ENCODE data around the gene ICAM4.

Gene ICAM4

DNA sequence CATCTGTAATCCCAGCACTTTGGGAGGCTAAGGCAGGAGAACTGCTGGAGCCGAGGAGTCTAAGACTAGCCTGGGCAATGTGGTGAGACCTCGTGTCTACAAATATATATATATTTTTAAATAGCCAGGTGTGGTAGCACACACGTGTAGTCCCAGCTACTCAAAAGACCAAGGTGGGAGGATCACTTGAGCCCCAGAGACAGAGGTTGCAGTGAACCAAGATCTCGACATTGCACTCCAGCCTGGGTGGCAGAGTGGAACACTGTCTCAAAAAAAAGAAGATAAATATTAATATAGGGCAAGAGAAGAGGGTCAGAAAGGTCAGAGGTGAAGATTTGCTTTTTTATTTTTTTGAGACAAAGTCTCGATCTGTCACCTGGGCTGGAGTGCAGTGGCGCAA is 40.2 kb upstream of the ICAM4 start:
- in situ Hi-C loops (cut with MboI; ENCODE audit: low pct_unique_long_range_greater_than_20kb, low sequenced_read_pairs, unreplicated experiment): no loop called here
- TF ChIP-seq, protein P1, sequence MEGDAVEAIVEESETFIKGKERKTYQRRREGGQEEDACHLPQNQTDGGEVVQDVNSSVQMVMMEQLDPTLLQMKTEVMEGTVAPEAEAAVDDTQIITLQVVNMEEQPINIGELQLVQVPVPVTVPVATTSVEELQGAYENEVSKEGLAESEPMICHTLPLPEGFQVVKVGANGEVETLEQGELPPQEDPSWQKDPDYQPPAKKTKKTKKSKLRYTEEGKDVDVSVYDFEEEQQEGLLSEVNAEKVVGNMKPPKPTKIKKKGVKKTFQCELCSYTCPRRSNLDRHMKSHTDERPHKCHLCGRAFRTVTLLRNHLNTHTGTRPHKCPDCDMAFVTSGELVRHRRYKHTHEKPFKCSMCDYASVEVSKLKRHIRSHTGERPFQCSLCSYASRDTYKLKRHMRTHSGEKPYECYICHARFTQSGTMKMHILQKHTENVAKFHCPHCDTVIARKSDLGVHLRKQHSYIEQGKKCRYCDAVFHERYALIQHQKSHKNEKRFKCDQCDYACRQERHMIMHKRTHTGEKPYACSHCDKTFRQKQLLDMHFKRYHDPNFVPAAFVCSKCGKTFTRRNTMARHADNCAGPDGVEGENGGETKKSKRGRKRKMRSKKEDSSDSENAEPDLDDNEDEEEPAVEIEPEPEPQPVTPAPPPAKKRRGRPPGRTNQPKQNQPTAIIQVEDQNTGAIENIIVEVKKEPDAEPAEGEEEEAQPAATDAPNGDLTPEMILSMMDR (IDR thresholded peaks at IDR 0.05; ENCODE audit: extremely low read depth, insufficient read depth, missing control alignments): no peak
- no peak for DNase-seq (ENCODE audit: low spot score)

GRCh38 chr19:10251792-10252694 is 34.7 kb upstream of the ICAM4 start, which contains the start of gene MRPL4:
Gene MRPL4, plus strand, starts transcription at chr19:10252214. Its CDS starts 40 bp downstream, at chr19:10252254.
- TF ChIP-seq, protein P1 (IDR thresholded peaks at IDR 0.05; ENCODE audit: extremely low read depth, insufficient read depth, missing control alignments): no peak
- in situ Hi-C loops (cut with MboI; ENCODE audit: low pct_unique_long_range_greater_than_20kb, low sequenced_read_pairs, unreplicated experiment): loop anchor here (25.0 kb wide), 1 partner anchor 315 kb away; the partner anchor contains the start of gene OLFM2
- peak; percentile 95 for DNase-seq (ENCODE audit: low spot score)

DNA sequence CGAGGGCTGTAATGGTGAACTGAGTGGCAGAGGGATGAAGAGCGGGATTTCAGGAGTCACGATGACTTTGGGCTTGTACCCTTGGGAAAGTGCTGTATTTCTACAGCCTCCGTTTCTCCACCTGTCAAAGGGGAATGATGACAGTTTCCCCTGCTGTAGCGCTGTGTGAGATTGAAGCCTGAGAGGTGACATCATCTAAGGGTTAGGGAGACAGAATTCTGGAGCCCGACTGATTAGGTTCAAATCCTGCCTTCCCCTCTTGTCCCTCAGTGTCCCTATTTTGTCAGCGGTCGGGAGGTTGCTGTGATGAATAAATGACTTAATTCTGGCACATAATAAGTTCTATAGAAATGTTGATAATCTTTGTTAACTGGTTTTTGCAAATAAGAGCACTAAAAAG is 34.0 kb upstream of the ICAM4 start:
- no peak for DNase-seq (ENCODE audit: low spot score)
- TF ChIP-seq, protein P1 (IDR thresholded peaks at IDR 0.05; ENCODE audit: extremely low read depth, insufficient read depth, missing control alignments): no peak
- in situ Hi-C loops (cut with MboI; ENCODE audit: low pct_unique_long_range_greater_than_20kb, low sequenced_read_pairs, unreplicated experiment): loop anchor here (25.0 kb wide), 1 partner anchor 315 kb away; the partner anchor contains the start of gene OLFM2

GRCh38 chr19:10254244-10254643 is 32.5 kb upstream of the ICAM4 start:
- in situ Hi-C loops (cut with MboI; ENCODE audit: low pct_unique_long_range_greater_than_20kb, low sequenced_read_pairs, unreplicated experiment): loop anchor here (25.0 kb wide), 1 partner anchor 317 kb away; the partner anchor contains the start of gene OLFM2
- DNase-seq (ENCODE audit: low spot score): no peak
- TF ChIP-seq, protein P1 (IDR thresholded peaks at IDR 0.05; ENCODE audit: extremely low read depth, insufficient read depth, missing control alignments): no peak

DNA sequence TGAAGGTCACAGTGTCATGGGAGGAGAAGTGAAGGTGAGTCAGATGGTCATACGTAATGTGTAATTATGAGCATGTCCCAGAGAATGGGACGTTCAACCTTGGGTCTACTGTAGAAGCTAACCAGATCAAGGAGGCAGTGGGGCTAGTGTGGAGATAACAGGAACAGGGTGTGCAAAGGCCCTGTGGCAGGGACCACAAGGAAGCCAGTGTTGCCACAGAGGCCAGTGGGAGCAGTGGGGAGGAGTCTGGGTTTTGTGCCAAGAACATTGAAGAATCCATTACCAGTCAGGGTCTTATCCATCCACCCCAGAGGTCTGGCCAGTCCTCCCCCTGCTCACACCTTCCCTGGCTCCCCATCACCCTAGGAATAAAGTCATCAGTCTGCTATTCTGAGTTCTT is 31.4 kb upstream of the ICAM4 start:
- no peak for DNase-seq (ENCODE audit: low spot score)
- TF ChIP-seq, protein P1 (IDR thresholded peaks at IDR 0.05; ENCODE audit: extremely low read depth, insufficient read depth, missing control alignments): no peak
- in situ Hi-C loops (cut with MboI; ENCODE audit: low pct_unique_long_range_greater_than_20kb, low sequenced_read_pairs, unreplicated experiment): loop anchor here (25.0 kb wide), 1 partner anchor 318 kb away; the partner anchor contains the start of gene OLFM2

- in situ Hi-C loops (cut with MboI; ENCODE audit: low pct_unique_long_range_greater_than_20kb, low sequenced_read_pairs, unreplicated experiment): loop anchor here (25.0 kb wide), 1 partner anchor 319 kb away; the partner anchor contains the start of gene OLFM2
- TF ChIP-seq, protein P1 (IDR thresholded peaks at IDR 0.05; ENCODE audit: extremely low read depth, insufficient read depth, missing control alignments): no peak
- DNase-seq (ENCODE audit: low spot score): no peak
These were observed 30.2 kb upstream of the ICAM4 start for GRCh38 chr19:10256551-10256950.
